SK-N-MC (cell line): ENCODE measurements around the gene PPM1N.

Experiments
- EZH2 ChIP-seq: fragments of 200-600 bp; sonication (generic); IDR thresholded peaks from one replicate; pipeline ENCODE4 v1.6.1; 2017; ENCODE audit warnings: antibody characterized with exemption
- POLR2AphosphoS5 ChIP-seq: IDR thresholded peaks from 2 replicates; pipeline ENCODE4 v1.6.1; 2012; ENCODE audit warnings: mild to moderate bottlenecking, low read depth, low read length, borderline replicate concordance

GRCh38 chr19:45547965-45548609 is 49.8 kb downstream of the PPM1N start:
- no peak for TF ChIP-seq POLR2AphosphoS5
- no peak for TF ChIP-seq EZH2
